NCI-H2196 (cell line): ENCODE data around the gene GIT1.
A peak's percentile ranks its signal among the peaks of the same experiment; 100 is the strongest.

Experiments used
- DNase-seq: peaks from one replicate; lab custom pipeline; 2025; ENCODE audit not compliant: unreplicated experiment; lab: John Stamatoyannopoulos, UW

GIT1 gene

DNA sequence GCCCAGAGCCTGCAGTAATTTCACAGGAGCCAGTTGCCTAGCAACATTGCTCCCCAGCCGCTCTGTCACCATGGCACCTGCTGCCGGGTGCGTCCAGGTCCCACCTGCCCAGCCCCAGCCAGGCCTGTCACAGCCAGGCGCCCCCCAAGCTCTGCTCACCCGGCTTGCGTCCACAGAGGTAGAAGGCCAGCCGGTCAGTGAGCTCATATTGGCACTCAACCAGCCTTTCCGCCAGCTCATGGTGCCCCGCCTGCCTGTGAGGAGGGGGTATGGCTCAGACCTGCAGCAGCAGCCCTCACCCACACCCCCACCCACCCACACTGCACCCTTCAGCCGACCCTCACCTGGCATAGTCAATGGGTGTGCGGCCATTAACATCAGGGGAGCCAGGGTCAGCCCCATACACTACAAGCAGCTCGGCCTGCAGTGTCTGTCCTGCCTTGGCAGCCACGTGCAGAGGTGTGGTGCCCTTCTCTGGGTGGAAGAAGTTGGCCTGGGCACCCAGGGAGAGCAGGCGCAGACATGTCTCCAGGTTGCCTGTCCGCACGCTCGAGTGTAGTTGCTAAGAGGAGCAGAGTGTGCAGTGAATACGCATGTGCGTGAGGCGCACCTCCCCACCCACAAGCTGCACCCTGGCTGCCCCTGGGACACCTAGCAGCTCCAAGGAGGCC is 7.7 kb downstream of the GIT1 start:
- no peak for DNase-seq

DNA sequence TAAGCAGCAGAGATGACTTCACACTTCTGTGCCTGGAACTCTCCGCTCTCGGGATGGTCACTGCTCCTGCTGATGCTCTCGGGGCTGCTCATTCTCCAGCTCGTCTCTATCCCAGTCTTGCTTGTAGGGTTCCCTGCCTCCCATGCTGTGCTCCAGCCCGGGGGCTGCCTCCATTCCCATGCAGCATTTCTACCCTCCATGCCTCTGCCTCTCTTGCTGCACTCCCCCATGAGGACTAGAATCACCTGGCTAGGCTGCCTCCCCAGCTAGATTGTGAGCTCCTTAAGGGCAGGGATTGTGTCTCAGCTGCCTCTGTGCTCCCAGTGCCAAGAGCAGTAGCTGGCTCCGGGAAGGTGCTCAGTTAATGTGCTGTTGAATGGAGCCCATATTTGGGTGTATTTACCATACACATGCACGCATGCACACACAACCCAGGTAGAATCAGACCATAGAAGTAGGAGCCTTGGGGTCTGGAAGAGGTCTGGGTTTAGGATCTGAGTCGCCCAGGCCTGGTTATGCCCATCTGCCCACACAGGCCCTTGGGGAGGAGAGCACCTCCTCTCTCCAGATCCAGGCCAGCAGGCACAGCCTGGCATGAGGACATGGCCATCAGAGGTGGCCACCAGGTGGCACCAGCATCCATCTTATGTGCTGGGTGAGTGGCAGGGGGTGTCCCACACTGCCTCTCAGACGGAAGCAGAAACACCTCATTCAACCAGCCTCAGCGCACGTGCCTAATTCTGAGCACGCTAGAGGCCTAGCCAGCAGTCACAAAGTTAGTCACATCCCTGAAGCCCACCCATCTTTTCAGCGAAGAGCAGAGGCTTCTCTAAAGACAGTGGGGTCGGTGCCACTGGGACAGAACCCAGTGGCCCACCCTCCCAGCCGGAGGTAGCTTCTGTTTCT is 9.3 kb downstream of the GIT1 start:
- peak; percentile 66 for DNase-seq

DNA sequence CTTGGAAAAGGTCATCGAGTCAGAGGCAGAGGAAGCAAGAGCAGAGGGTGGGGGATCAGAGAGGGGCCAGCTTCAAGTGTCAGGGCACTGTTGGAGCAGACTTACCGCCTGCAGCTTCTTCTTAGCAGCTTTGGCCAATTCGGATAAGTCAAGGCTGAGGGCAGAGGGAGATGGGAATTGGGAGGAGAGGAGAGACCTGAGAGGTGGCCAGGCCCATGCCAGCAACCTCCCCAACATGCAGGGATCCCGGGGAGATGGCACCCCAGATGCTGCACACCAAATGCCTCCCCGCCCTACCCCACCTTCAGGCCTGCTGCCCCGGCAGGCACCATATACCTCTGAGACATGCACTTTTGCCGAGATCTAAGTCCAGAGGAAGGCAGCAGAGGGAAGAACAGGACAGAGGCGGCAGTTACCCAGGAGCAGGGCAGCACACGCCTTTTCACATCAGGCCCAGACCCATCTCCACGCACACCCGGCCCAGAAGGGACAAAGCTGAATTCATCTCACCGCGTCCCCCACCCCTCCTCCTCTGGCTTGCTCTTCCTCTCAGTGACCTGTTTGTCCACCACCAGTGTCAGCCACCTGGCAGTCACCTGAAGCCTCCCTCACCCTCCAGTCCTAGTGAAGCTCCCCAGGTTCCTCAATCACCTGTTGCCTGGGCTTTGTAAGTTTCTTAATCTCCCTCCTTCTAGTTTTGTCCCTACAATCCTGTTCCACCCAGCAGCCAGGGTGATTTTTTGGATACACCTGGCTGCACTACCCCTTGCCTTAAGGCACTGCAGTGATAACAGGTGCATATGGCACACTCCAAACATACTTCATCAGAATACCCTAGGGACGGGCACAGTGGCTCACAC is 10.6 kb downstream of the GIT1 start:
- DNase-seq = no peak

DNA sequence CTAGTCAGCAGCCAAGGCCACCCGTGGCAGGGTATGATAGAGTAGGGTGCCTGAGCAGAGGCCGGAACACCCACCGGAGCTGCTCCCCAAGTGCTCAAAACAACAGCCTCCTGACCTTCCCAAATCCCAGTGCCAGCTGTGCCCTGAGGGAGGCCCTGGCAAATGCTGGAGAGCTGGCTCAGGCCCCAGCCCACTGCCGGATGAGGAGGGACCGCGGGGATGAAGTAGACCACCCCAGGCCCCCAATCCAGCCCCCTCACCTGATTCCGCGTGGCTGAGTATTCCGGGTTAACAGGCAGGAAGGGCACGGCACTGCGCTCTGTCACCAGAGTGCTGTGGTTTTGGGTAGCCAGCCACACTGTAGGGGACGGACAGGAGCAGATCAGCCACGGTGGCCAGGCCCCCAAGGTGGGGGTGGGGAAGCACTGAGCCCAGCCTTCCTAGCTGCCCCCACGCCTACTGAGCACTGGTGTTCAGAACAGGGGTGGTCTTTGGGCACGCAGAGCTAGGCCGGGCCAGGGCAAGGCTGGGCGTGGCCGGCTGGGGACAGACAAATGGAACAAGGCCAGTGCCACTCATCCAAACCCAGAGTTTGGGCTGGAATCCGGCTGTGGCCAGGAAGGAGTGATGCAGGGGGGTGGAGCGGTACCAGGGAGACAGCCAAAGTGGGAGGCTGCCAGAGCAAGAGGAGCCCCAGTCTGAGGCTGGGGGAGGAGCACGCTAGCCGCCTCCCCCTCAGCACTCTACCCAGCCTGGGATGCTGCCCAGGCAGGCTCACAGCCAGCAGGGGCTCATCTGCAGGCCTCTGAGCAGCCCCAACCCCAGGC is 11.8 kb downstream of the GIT1 start:
- no peak for DNase-seq

DNA sequence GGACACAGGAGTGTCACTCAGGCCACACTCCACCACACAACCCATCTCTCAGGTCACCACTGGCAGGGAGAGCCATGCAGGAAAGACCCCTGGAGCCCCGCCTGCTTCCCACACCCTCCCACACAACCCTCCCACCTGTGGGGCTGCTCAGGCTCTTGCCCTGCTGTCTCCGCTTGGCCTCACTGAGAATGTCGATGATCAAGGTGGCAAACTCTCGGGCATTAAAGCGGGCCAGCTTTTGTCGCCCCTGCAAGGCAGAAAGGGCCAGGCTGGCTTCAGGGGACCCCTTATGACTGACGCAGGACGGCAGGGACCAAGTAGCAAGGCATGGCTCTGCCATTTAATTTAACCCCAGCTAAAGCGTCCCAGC is 12.5 kb downstream of the GIT1 start:
- DNase-seq = no peak

DNA sequence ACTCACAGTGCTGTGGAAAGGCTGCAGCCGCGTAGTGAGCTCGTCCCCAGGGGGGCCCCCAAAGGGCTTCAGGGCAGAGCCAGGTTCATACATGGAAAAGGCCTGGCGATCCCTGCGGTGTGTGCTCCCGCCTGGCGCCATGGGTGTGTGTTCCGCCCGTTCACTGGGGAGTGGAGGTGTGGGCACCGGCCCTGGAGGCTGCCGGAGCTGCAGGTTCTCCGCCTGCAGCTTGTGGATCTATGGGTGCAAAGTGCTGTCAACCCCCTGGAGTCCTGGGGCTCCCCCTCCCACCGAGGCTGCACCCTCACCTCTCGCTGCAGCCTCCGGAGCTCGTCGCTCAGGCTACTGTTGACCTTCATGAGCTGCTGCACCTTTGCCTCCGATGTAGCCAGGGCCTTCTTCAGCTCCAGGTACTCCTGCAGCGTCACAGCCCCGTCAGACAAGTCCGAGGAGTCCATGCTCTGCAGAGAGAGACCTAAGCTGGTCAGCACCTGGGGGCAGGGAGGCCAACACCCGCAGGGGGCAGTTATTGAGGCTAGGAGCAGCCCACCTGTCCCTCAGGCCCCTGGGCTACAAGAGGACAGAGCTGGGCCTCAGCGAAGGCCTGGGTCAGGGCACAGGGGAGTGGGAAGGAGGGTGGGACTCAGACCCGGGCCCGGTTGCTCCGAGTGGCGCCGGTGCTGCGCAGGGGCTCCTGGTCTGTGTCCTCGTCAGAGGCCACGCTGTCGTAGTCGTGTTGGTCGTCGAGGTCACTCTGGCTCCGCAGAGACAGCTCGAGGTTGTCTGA is 13.0 kb downstream of the GIT1 start:
- DNase-seq = no peak

DNA sequence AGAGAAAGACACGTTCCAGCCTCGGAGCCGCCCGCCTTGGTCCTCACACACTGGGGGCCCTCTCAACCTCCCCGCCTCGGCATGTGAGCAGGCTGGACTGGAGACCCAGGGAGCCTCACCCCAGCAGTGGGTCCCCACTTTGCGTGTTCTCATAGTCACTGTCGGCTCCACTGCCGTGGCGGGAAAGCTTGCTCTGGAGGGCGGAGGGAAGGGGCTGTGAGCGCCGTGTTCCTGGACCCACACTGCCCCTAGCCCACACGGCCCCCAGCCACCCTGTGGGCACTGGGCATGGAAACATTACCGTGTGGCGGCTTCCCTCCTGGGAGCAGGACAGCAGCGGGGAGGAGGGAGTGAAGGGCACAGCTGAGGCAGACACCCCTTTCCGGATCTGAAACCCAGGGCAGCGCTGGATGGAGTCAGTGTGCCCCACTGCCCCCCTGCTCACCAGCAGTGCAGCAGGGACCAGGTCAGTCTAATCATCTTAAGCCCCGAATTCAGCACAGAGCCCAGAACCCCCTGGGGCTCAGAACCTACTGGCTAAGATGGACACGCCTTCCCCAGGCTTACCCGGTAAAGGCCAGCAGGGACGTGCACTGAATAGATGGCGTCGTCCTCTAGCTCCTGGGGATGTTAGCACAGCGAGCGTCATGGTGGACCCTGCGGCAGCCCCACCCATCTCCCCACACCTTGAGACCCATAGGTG is 13.8 kb downstream of the GIT1 start:
- no peak for DNase-seq

DNA sequence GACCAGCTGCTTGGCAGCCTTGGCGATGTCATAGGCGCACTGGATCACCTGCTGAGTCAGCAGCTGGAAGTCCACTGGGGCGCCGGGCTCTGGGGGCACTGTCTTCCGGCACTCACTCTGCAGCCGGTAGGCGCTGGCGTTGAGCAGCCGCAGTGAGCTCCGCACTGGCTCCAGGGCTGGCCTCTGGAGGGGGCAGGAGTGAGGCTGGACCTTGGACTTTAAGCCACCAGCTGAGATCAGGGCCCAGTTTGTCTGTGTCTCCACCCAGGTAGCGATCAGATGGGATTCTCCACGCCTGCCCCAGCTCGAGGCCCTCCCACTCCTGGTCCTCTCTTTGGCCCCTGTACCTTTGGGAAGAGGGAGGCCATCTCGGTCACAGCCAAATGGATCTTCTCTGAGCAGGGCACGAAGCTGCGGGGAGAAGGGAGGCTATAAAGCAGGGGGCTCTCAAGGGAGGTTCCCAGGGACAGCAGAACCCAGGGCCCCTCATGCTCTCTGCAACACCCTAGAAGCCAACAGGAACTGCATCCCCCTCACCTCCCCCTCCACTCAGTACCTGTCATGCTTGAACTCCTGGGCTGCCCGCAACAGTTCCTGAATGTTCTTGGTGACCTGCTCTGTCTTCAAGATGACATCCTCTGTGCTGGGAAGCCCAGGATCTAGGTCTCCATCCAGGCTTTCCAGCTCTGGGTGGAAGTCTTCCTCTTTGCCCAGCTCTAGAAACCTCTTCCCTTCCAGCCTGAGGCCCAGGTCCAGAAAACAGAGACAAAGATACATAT is 14.5 kb downstream of the GIT1 start:
- no peak for DNase-seq

DNA sequence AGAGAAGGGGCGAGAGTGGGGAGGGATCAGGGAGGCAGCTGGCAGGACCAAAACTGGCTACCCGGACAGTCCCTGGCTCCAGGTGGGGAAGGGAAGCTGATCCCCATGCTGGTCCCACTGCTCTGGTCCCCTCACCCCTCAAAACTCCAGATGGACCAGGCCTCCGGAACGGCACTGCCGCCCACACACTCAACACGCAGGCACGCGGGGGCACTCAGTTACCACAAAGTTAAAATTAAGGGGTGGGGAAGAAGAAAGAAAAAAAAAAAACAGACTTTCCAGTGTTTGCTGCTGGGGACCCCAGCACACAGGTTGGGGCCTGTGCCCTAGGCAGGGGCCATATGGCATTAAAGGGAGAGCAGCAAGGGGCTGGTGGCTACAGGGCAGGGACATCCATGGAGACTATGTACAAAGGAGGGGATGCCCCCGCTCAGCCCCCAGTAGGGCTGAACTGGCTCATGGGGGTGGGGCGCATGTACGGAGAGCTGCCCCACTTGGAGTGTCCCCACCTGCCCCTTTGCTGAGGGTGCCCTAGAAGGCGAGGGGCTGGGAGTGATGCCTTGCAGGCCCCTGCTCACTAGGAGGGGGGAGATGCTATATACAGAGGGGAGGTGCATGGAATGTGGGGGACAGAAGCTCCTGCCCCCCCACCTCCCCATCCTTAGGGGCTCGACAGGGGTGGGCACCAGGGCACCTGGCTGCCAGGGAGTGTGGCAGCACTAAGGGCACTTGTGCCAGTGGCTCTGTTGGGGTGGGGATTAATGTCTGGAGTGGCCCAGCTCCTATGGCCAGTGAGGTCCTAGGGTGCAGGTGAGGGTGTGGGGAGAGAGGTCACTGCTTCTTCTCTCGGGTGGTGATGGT is 15.3 kb downstream of the GIT1 start:
- DNase-seq = no peak

DNA sequence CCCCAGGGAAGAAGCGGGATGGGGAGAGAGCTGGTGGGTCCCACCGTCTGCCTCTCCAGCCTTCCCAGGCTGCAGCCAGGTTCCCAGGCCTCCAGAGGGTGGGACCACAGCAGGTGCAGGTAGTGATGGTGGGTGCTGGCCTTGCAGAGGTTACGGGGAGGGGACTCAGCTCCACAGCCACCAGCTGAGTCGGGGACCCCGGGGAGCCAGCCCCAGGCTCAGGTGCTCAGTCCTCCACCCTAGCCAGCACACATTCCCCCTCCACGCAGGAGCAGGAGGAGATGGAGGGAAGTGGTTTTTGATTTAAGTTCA is 15.9 kb downstream of the GIT1 start:
- no peak for DNase-seq

DNA sequence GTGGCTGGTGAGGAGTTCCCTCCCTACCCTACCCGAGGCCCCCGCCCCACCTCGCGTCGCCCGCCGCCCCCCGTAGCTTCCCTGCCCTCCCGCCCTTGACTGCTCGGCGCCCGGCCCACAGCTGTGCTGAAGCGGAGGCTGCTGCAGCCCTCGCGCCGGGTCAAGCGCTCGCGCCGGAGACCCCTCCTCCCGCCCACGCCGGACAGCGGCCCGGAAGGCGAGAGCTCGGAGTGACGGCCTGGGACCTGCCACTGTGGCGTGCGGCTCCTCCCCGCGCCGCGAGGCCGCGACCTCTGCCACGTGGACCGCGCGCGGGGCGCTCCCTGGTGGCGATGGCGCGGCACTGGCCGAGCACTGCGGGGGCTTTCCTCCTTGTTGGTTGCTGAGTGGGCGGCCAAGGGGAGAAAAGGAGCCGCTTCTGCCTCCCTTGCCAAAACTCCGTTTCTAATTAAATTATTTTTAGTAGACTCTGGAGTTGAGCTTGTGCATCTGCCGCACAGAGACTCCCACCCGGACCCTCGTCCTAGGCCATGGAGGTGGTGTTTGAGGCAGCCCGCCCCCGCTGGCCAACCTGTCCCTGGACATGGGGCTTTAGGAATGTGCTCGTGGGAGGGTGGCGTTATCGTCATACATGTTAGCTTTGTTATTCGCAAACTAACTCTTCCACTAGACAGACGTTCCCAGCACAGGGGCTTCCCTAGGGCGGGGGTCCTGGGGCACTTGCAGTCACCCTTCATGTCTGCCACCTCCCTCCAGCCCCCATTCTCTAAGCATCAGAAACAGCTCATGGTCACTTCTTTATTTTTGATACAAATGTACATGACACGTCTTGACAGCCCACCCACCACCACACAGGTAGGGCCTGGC is 16.5 kb downstream of the GIT1 start:
- no peak for DNase-seq

DNA sequence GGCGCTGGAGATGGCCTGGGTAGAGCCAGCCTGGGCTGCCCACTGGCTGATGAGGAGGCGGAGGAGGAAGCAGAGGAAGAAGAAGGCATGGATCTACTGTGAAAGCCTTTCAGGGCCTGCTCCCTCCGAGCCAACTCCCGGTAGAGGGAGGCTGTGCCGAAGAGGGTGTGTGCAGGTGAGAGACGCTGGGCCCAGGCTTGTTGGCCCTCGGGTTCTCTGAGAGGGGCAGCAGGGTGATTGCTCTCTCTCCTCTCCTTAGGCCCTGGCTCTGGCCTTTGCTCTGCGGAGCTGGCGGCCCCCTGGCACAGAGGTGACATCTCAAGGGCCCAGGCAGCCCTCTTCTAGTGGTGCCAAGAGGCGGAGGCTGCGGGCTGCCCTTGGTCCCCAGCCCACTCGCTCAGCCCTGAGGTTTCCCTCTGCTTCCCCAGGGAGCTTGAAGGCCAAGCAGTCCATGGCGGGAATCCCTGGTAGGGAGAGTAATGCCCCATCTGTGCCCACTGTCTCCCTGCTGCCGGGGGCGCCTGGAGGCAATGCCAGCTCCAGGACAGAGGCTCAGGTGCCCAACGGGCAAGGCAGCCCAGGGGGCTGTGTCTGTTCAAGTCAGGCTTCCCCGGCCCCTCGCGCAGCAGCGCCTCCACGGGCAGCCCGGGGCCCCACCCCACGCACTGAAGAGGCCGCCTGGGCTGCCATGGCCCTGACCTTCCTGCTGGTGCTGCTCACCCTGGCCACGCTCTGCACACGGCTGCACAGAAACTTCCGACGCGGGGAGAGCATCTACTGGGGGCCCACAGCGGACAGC is 17.4 kb downstream of the GIT1 start:
- DNase-seq = no peak

DNA sequence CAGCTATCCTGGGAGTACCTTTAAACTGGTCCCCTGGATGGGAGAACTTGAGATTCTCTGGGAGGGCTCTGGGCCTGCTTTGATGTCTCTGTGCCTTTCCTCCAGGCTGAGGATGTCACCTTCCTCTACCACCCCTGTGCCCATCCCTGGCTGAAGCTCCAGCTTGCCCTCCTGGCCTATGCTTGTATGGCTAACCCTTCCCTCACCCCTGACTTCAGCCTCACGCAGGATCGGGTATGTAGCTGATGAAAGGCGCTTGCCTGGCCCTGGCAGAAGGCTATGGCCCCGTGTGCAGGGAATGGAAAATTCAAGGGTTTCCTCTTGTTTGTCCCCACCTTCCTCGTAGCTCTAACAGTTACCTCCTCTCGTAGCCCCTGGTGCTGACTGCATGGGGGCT is 18.0 kb downstream of the GIT1 start:
- no peak for DNase-seq

DNA sequence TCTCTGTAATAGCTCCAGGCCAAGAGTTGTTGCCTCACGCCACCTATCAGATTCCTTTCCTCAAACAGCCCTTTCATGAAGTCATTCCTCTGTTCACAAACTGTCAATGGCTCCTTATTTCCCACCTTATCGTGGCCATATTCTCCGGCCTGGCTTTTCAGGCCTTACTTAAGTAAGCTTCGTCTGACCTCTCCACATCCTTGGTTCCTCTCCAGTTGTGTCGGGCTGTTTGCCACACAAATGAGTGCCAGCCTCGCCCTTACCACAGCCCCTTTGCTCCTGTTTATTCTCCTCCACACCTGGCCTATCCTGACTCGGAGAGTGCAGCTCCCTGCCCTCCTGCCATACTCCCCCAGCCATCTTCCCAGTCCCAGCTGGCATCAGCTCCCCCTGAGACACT is 18.9 kb downstream of the GIT1 start:
- DNase-seq = no peak

DNA sequence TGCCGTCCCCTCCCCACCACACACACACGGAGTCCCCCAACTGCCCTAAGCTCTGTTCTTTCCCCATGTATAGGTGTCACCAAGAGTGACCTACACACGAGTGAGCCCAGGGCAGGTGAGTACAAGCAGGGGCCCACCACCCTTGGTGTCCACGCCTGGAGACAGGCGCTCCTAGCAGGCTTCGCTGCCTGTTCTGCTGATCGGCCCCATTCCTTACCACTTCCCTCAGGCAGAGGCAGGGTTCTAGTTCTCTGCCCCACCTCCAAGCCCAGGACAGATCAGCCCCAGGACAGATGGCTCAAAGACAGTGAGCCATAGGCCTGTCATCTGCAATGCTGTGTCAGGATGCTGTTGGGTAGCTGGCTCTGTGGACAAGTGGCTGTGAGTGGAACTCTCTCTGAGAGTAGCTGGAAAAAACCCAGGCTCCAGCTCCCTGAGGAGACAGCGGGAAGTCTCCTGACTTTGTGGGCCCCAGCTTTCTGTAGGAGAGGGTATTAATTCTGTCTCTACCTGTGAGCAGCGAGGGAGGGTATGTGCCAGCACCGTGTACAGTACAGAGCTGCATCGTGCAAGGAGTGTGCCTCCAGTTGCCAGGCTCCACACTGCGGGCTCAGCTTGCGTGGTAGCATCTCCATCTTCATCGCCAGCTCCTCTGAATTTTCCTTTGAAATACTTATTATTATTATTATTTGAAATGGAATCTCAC is 20.1 kb downstream of the GIT1 start:
- no peak for DNase-seq
